IMR-90 (cell line): ENCODE results near the gene KLHL8.

Experiments used
- CEBPB ChIP-seq: IDR thresholded peaks from 2 replicates; pipeline ENCODE4 v1.6.1; 2012; ENCODE audit warnings: low read depth, low read length, improper control_type of control experiment
- CTCF ChIP-seq: conservative IDR thresholded peaks from 2 replicates; pipeline ENCODE4 v1.5.1; 2012; ENCODE audit warnings: mild to moderate bottlenecking, low read depth, low read length, improper control_type of control experiment
- MAFK ChIP-seq: IDR thresholded peaks from 2 replicates; pipeline ENCODE4 v1.6.1; 2012; ENCODE audit warnings: low read depth, low read length, improper control_type of control experiment
- USF2 ChIP-seq: fragments of 150-350 bp; IDR thresholded peaks from 2 replicates; pipeline ENCODE4 v1.6.1; 2017; ENCODE audit warnings: mild to moderate bottlenecking, antibody characterized with exemption, low read length, low read depth

DNA sequence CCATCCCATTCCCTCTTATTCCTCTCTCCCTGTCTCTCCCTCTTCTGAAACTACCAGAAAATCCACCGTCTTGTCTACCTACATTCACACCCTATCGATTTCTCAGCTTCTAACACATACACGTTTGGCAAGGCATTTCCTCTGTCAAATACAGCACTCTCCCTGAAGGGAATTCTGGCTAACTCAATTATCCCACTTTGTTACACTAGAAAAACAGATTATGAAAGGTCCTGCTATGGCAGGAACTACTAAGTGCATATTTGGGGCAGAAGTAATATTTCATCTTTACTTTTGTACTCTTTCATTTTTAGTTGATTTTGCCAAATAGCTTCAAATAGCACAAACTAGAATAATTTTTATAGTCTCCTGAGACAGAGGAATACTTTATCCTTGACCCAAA lies 46.6 kb upstream of the KLHL8 start:
- TF ChIP-seq CTCF (no peak), MAFK (no peak), CEBPB (no peak), USF2 (no peak)
